ENCODE measurements around the gene CDC20B.

CDC20B gene, protein sequence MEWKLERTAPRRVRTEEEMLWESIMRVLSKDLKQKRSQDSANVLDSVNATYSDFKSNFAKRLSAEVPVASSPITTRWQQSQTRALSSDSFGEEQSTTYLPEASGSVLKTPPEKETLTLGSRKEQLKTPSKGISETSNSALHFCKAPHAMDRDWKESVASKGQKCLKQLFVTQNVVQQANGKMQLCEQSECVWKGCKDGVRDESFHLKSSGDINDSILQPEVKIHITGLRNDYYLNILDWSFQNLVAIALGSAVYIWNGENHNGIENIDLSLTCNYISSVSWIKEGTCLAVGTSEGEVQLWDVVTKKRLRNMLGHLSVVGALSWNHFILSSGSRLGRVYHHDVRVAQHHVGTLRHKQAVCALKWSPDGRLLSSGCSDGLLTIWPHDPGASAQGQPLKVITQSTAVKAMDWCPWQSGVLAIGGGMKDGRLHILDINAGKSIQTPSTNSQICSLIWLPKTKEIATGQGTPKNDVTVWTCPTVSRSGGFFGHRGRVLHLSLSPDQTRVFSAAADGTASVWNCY

GRCh38 chr5:55172937-55173686 lies at the start of gene CDC20B:
CDC20B (minus strand) TSS chr5:55173177; CDS start chr5:55173000, 177 bp downstream.
- DNase-seq (ENCODE audit: insufficient read length, low spot score) (peak; percentile 81), FAIRE-seq (no peak)

- DNase-seq (ENCODE audit: insufficient read length, low spot score): no peak
- FAIRE-seq: peak; percentile 13
Measured at GRCh38 chr5:55222092-55222984, 49.4 kb upstream of the CDC20B start.

DNA sequence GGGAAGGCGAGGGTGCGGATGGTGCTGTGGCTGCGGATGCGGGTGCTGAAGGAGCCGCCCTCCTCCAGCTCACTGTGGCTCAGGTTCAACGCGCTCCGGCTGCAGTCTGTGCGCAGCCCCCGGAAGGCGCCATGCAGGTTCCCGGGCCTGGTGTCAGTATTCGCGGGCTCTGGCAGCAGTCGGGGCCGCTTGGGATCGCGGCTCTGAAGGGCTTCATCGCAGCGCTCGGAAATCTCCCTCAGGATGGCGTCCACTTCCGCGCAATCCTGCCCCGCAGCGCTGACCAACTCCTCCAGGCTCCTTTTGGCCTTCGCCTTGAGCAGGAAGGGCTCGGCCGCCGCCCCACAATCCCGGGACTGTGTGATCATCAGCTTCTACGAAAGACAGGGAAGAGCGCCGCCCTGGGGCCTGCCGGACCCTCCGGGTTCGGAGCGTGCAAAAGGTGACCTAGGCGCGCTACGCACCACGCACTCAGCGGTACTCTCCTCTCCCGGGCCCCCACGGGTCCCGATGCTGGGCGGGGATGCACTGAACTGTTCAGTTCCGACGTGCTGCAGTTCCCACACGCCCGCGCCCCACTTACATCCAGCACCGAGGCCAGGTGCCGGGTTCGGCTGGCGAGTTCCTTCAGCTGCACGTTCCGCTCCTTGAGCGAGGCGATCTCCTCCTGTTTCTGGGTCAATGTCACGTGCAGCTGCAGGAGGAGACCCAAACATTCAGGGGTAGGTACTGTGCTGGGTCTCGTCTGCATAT lies 47.6 kb upstream of the CDC20B start:
- DNase-seq (ENCODE audit: insufficient read length, low spot score) (no peak), FAIRE-seq (no peak)

DNA sequence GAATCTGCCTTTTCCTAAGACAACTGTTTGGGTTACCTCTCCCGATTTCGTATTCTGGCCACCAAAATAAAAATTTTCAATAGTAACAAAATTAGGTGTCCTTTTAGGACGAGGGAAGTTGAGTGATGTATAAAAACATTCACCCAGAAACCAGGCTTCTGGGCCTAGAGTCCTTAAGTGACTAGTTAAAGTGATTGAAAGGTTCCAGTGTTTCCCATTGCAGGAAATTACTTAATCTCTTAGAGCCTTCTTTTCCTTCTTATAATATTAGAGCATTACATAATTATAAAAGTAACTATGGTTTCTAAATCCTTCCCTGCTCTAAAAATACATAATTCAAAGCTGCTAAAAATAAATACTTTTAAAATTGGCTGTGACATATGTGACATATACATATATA lies 46.8 kb upstream of the CDC20B start:
- no peak for FAIRE-seq
- DNase-seq (ENCODE audit: insufficient read length, low spot score): no peak

DNA sequence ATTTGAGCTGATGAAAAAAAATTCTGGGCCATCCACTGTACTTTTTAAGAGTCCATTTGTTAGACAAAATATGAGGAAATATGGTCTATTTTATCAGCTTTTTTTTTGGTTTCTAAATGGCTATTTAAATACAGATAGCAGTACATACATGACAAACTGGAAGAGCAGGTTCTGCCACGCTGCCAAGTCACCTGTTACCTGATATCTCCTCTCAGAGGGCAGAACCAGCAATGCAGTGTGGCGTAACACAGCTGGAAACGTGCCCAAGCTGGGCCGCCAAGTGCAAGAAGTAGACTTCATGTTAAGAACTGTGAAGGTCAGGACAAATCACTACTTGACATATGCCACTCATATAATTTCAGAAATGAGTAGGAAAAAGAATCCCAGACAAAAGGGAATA lies 46.0 kb upstream of the CDC20B start:
- DNase-seq (ENCODE audit: insufficient read length, low spot score) (no peak), FAIRE-seq (no peak)

DNA sequence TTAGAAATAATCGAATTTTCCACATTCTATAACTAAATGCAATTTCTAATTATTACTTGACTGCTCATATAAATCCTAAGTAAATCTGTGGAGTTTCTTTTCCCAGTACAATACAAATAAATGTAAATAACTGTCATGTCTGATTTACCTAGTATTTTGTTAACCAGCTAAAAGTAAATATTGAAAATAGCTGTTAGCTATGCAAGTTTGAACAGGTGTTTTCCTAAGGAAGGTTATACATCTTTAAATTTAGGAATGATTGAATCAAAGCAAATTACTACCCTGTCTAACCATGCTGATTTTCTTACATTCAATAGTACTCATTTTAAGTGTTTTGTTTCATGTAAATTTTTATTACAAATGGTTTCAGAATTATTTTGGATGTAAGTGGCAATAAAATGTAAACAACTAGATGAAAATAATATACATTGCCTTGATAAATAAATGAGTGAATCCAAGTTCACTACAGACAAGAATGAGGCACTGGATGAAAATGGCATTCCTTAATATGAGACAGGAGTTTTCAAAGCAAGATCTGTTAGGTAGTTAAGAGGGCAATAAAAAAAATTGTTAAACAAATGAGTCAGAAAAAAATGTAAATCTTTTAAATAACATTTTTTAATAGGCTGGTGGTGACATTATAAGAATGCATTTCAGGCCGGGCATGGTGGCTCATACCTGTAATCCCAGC lies 38.4 kb upstream of the CDC20B start:
- FAIRE-seq (no peak), DNase-seq (ENCODE audit: insufficient read length, low spot score) (no peak)

- no peak for DNase-seq (ENCODE audit: insufficient read length, low spot score)
Measured at GRCh38 chr5:55205001-55205400, 32.0 kb upstream of the CDC20B start.

GRCh38 chr5:55191165-55191564 lies 18.2 kb upstream of the CDC20B start:
- DNase-seq (ENCODE audit: insufficient read length, low spot score) (no peak), FAIRE-seq (no peak)

More at GRCh38 chr5:55205001-55205400, 32.0 kb upstream of the CDC20B start:
- no peak for FAIRE-seq

GRCh38 chr5:55188656-55189540 lies 15.9 kb upstream of the CDC20B start:
- FAIRE-seq: no peak
- no peak for DNase-seq (ENCODE audit: insufficient read length, low spot score)

DNA sequence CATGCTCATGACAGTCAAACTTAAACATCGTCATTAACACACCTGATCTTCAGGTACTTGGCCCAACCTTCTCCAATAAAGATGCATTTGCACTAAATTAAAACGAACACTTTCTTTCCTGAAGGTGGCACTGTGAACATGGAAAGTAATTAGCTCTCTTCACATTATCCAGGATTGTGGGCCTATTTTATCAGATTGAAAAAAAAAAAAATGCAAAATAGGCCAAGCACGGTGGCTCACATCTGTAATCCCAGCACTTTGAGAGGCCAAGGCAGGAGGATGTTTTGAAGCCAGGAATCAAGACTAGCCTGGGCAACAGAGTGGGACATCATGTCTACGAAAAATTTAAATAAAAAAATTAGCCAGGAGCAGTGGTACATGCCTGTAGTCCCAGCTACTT lies 14.4 kb upstream of the CDC20B start:
- FAIRE-seq: peak; percentile 38
- peak; percentile 17 for DNase-seq (ENCODE audit: insufficient read length, low spot score)

DNA sequence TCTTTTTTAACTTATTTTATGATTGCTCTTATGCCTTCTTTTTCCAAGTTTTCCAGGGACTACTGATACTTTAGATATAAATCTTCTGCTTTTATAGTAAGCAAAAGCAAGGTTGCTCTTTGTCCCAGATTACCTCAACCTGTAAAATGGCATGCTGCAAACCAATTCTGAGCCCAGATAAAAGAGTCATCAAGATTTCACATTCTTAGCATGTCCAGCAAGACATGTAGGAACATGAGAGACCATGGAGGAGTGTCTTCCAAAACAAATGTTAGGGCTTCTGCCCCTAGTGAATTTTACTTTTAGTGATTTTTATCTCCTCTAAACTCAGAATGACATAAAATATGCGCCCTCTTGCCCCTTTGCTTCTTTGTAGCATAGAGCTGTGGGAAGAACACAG lies 7.0 kb upstream of the CDC20B start:
- no peak for DNase-seq (ENCODE audit: insufficient read length, low spot score)
- FAIRE-seq: no peak

GRCh38 chr5:55177078-55177477 lies 4.1 kb upstream of the CDC20B start:
- DNase-seq (ENCODE audit: insufficient read length, low spot score): no peak
- no peak for FAIRE-seq

DNA sequence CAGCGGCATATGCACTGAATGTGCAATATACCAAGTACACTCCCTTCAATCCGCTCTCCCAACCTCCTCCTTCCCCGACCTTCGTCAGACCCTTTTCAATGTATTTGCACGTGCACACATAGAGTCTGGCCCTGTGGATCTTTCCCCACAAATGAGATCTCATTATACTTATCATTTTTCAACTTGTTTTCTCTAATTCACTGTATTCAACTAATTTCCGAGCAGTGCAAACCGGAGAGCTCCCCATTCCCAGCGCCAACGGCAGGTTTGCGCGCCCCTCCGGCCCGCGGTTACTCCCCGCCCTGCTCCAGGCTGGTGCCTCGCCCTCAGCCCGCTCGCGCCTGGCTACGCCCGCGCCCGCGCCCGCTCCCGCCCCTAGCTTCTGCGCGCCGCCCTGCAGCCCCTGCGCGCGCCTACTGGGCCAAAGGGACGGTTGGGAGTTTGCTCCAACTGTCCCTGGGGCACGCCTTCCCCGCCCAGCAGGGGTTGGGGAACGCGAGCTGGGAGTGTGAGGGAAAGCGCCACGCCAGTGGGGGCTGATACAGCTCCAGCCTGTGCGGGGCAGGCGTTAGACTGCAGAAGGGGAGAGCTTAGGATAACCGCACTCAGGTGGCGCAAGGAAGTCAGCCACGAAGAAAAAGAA lies 3.3 kb upstream of the CDC20B start:
- FAIRE-seq: peak; percentile 95

DNA sequence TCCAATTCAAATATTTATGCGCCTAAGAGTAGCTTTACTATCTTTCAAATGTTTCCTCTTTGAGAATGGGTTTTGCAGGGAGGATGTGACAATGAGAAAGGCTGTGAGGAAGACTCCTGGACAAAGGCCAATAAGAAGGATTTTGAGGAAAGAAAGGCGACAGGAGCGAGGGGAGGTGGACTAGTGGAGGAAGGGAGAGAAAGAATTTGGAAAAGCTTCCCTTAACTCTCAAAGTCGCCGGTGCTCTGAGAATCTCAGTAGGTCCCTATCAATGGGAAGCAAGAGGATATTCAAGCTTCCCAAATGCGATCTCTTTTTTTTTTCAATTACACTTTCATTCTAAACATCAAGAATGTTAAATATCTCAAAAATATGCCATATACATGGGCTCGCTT lies 2.8 kb upstream of the CDC20B start:
- DNase-seq (ENCODE audit: insufficient read length, low spot score) (no peak), FAIRE-seq (no peak)

More for the DNA sequence above, 3.3 kb upstream of the CDC20B start:
- DNase-seq (ENCODE audit: insufficient read length, low spot score): peak; percentile 54

GRCh38 chr5:55173687-55174230 lies 782 bp upstream of the CDC20B start:
- FAIRE-seq (no peak), DNase-seq (ENCODE audit: insufficient read length, low spot score) (no peak)

- FAIRE-seq: peak; percentile 9
Measured at GRCh38 chr5:55172051-55172899, 702 bp downstream of the CDC20B start.

GRCh38 chr5:55171471-55171870 lies 1.5 kb downstream of the CDC20B start:
- FAIRE-seq (no peak), DNase-seq (ENCODE audit: insufficient read length, low spot score) (no peak)

More at GRCh38 chr5:55172051-55172899, 702 bp downstream of the CDC20B start:
- DNase-seq (ENCODE audit: insufficient read length, low spot score): peak; percentile 77

Measured in HTR-8/SVneo (cell line).